GM12801 (cell line): ENCODE results near the gene ITGAE.

Source experiments
- TF ChIP-seq, protein P1 (sequence below): IDR thresholded peaks from one replicate; pipeline ENCODE4 v1.5.1; 2011; ENCODE audit warnings: control low read depth; ENCODE audit not compliant: insufficient read length; ENCODE audit errors: extremely low read depth

The ITGAE gene

DNA sequence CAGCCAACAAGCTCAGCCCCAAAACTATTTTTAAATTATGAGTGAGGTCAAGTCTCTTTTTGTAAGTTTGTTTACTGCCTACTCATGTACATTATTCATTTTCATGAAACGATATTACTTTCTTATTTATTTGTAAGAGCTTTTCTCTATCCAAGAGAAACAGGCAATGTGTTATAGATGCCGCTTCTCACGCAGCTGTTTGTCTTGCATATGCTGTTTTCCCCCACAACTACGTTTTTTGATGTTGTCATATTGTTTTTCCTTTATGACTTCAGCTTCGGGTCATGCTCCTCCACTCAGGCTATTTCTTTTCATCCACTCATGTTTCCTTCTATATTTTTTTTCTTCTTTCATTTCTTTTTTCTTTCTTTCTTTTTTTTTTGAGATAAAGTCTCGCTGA, 20.0 kb downstream of the ITGAE start:
- TF ChIP-seq, protein P1, sequence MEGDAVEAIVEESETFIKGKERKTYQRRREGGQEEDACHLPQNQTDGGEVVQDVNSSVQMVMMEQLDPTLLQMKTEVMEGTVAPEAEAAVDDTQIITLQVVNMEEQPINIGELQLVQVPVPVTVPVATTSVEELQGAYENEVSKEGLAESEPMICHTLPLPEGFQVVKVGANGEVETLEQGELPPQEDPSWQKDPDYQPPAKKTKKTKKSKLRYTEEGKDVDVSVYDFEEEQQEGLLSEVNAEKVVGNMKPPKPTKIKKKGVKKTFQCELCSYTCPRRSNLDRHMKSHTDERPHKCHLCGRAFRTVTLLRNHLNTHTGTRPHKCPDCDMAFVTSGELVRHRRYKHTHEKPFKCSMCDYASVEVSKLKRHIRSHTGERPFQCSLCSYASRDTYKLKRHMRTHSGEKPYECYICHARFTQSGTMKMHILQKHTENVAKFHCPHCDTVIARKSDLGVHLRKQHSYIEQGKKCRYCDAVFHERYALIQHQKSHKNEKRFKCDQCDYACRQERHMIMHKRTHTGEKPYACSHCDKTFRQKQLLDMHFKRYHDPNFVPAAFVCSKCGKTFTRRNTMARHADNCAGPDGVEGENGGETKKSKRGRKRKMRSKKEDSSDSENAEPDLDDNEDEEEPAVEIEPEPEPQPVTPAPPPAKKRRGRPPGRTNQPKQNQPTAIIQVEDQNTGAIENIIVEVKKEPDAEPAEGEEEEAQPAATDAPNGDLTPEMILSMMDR: no peak

DNA sequence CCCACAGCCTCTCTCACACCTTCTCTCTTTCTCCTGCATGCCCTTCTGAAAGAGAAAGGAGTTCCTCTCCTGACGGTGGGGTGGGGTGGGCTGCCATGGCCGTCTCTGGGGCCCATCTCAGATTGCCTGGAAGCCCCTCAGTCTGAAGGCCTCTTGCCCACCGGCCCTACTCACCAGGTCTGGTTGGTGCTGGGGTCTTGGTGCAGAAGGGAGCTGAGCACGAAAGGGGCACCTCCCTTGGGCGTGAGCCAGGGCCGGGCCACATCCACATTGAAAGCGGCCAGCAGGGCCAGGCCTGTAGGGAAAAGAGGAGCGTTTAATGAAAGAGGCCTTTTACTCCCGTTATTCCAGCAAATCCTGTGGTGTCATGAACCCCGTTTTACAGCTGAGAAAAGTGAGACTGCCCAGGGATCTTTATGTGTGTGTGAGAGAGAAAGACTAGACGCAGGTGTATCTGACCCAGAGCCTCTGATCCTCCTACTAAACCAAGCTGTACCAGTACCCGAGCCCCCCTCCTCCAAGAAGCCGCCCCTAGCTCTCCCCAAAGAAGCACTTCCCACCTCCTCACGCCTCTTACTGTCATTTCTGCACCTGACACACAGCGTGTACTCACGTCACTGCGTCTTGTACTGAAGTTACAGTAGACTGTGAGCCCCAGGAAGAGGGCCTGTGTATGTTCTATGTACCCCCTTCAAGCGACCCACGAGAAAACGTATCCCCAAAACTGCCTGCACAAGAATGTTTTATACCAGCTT, 23.4 kb downstream of the ITGAE start:
- TF ChIP-seq, protein P1: no peak

DNA sequence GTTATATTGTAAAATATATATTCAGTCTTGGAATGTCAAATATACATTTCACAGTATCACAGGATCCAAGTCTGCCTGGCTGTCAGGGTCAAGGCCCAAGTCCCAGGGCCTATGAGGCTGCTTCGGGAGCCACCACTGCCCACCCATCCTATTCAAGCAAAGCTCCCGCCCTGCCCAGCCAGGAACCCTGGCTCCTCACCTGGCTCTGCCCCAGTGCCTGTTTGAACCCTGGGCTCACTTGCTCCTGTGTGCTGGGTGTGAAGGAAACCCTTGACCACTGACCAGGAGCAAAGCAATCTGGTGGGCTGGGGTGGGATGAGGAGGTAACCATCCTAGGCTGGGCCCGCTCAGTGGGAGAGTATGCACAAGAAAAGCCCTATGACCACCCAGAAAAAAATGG, 27.0 kb downstream of the ITGAE start:
- TF ChIP-seq, protein P1: no peak

DNA sequence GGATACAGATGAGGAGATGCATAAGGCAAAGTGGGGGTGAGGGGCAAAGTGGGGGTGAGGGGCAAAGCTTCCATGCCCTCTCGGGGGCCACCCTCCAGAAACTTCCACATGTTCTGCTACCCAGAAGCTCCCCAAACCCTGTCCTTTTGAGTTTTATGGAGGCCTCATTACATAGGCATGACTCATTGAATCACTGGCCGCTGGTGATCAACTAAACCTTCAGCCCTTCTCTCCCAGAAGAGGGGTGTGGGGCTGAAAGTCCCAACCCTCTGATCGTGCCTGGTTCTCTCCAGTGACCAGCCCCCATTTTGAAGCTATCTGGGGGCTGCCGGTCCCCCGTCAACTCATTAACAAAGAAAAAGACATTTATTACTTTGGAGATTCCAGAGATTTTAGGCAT, 27.5 kb downstream of the ITGAE start:
- TF ChIP-seq, protein P1: no peak

DNA sequence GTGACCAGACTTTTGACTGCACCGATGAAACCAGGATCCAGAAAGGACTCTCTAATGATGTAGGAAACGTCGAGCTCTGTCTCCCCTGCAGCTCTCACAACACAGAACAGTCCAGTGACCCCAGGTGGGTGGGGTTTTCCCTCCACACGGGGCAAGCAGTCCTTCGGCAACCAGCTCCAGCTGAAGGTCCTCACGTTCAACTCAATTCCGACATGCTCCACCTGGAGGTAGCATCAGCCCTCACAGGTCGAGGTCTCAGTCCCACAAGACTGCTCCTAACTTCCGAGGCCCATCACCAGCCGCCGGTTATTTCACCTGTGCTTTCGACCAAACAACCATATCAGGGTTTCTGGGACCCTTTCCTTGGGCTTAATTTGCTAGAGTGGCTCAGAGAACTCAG, 28.2 kb downstream of the ITGAE start:
- TF ChIP-seq, protein P1: no peak

DNA sequence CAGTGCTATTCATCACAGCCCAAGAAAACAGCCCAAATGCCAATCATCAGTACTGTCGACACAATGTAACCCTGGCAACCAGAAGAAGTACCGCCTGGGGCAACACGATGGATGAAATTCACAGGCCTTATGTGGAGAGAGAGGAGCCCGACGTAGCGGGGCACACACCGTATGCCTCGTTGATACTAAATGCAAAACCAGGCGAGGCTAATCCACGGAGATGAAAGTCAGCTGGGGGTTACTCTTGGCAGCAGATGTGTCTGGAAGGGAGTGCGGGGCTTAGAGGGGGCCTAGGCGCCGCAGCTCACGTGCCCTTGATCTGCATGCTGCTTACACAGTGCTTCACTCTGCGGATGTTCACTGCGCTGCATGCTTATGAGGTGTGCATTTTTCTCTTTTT, 29.8 kb downstream of the ITGAE start:
- TF ChIP-seq, protein P1: no peak

DNA sequence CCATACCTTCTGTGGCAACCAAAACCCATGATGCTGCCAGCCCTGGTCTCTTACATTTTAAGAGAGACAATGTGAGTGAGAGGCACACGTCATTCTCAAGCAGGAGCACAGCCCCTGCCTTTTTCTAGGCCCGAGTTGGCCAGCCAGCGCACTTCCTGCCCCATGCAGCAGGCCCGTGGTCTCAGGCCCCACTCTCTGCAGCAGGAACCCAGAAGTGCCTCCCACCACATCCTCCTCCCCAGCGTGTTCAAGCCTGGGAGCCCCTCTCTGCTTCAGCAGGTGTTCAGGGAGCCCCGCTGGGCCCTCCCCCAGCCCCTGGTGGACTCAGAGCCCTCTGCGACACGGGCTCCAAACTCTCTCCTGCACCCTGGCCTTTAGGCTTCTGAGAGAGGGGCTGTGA, 30.5 kb downstream of the ITGAE start:
- TF ChIP-seq, protein P1: no peak
